Epithelial cell of esophagus (primary cell): ENCODE measurements around the gene POGLUT2.

ENCODE experiments used
- DNase-seq: peaks from one replicate; pipeline ENCODE4 v3.0.0; 2010; ENCODE audit warnings: low read depth
- H3K4me3 ChIP-seq: 2 replicates; pipeline ENCODE4 v1.5.1; 2011; ENCODE audit warnings: mild to moderate bottlenecking, low read length, control low read depth
- CTCF ChIP-seq: IDR thresholded peaks from 2 replicates; pipeline ENCODE4 v1.5.1; 2011; ENCODE audit warnings: low read depth, mild to moderate bottlenecking, low read length, control low read depth, inconsistent platforms; ENCODE audit not compliant: insufficient read depth; ENCODE audit errors: missing control alignments

Gene POGLUT2

GRCh38 chr13:102774214-102774568, 24.6 kb downstream of the POGLUT2 start:
- peak overlapping the region; percentile 73 for H3K4me3 ChIP-seq
- DNase-seq: no peak
- no peak for TF ChIP-seq CTCF

DNA sequence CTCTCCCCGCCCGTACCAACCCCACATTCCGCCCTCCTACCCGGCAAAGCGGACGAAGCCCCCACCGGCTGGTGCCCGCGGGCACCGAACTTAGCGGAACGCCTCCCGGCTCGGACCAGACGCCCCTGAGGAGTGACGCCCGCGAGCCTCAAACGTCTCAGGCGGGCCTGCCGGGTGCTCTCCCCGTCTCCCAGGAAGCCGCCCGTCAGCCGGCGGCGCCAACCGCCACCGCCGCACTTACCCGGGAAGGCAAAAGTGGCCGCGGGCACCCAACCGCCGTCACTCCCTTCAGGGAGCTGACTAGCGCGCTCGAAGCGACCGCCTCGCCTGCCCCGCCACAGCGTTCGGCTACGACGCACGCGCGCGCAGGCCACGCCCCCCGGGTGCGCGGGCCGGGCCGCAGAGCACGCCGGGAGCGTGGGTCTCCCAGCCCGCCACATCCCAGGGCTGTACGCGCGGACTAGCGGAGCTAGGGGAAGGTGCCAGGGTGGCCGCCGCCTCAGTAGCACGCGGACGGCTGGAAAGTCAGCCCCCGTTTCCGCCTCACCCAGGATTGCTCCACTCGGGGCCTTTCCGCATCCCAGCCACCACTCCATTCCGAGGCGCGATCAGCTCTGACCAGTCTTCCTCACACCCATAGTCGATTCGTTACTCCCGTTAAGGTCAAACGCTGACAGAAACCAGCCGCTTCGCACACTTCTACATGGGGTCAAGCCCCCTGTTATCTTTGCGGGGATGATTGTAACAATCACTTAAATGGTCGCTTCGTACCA, 25.1 kb downstream of the POGLUT2 start, which contains the start of gene TEX30:
Gene TEX30, minus strand, starts transcription at position 346 of the 773 bp plus-strand sequence. CDS start 3,760 bp downstream, outside the sequence.
- peak within 1 kb of the TSS; percentile 73 for H3K4me3 ChIP-seq
- peak; percentile 87 for DNase-seq
- no peak for TF ChIP-seq CTCF

DNA sequence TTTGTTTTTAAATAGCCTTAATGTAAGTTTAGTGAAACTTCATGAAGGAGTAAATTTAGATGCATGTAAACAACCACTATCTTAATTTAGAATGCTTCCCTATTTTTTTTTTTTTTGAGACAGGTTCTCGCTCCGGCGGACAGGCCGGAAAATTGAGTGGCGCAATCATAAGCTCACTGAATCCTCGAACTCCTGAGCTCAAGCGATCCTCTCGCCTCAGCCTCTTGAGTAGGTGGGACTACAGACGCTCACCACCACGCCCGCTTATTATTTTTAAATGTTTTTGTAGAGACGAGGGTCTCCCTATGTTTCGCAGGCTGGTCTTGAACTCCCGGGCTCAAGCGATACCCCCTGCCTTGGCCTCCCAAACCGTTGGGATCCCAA, 26.7 kb downstream of the POGLUT2 start:
- no peak overlapping the region for H3K4me3 ChIP-seq
- no peak for DNase-seq
- TF ChIP-seq CTCF: no peak

DNA sequence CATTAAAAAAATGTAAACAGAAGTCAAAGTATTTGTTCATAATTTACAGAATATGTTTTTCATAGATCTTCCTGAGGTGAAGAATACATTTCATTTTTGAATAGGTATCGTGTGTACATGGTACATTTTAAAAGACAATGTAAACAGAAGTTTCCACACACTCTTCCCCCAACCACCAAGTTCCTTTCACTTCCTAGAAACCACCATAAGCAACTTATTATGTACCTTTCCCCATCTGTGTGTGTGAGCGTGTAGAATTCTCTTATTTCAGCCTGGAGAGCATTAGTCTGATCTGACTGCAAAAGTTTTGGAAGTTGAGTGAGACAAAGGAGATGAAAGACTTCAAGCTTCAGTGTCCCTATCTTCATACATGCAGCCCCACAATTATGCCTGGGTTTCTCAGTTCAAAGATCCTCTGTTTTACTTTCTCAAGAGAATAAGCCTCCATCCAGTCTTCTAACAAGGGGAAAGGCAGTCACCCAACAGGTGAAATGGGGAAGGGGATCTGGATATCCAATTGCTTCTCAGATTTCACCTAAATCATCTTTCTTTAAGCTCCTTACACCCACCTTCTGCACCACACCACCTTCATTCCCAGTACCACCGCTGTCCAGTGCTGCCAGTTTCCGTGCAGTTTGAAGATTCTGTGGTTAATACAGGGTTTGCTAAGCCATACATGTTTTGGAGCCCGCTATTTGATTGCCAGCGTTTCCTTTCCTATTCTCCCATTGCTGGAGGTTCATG, 27.3 kb downstream of the POGLUT2 start:
- no peak for DNase-seq
- TF ChIP-seq CTCF: no peak

GRCh38 chr13:102770435-102770834, 28.3 kb downstream of the POGLUT2 start:
- no peak for TF ChIP-seq CTCF

More for the DNA sequence above, 27.3 kb downstream of the POGLUT2 start:
- no peak overlapping the region for H3K4me3 ChIP-seq

GRCh38 chr13:102769679-102770078, 29.1 kb downstream of the POGLUT2 start:
- no peak overlapping the region for H3K4me3 ChIP-seq
- no peak for TF ChIP-seq CTCF
- DNase-seq: peak; percentile 12

More at GRCh38 chr13:102770435-102770834, 28.3 kb downstream of the POGLUT2 start:
- H3K4me3 ChIP-seq: no peak overlapping the region
- DNase-seq: peak; percentile 4
